Central memory CD8-positive, alpha-beta T cell (primary cell): Measurements from ENCODE around the gene NAB1.
A peak's percentile ranks its signal among the peaks of the same experiment; 100 is the strongest.

ENCODE experiments used
- ATAC-seq: fragments of 150-1000 bp; cut with Tn5 transposase; replicated peaks from 2 replicates; pipeline ENCODE4 v1.10.0; 2022; ENCODE audit warnings: mild to moderate bottlenecking, moderate FRiP score, moderate number of reproducible peaks; ENCODE audit not compliant: poor library complexity, severe bottlenecking; ENCODE audit errors: extremely low read depth
- DNase-seq, 2 donors: peaks; one replicate each; pipeline ENCODE4 v3.0.0; 2021; ENCODE audit warnings: low spot score in 2 of 2
- H3K27ac Mint-ChIP-seq: one replicate; pipeline ENCODE4 v1.8.0; 2022; ENCODE audit warnings: low read depth, mild to moderate bottlenecking, moderate library complexity, mixed read lengths
- H3K27me3 Mint-ChIP-seq: one replicate; pipeline ENCODE4 v1.8.0; 2022; ENCODE audit warnings: mixed read lengths
- H3K36me3 Mint-ChIP-seq: one replicate; pipeline ENCODE4 v1.8.0; 2022; ENCODE audit warnings: mild to moderate bottlenecking, moderate library complexity, mixed read lengths; ENCODE audit not compliant: insufficient read depth
- H3K4me1 Mint-ChIP-seq: one replicate; pipeline ENCODE4 v1.8.0; 2022; ENCODE audit warnings: mixed read lengths
- H3K4me3 Mint-ChIP-seq: one replicate; pipeline ENCODE4 v1.8.0; 2022; ENCODE audit warnings: mild to moderate bottlenecking, moderate library complexity, mixed read lengths
- H3K9me3 Mint-ChIP-seq: one replicate; pipeline ENCODE4 v1.8.0; 2022; ENCODE audit warnings: mixed read lengths

NAB1 gene

GRCh38 chr2:190646780-190647522, 1.9 kb upstream of the NAB1 start:
- Mint-ChIP-seq H3K27me3 (no peaks in the 10 kb centered on the region), H3K4me1 (peaks cover 23% of the 10 kb centered on the region), H3K9me3 (no peaks in the 10 kb centered on the region), H3K4me3 (peak overlapping the region; percentile 14), H3K36me3 (peaks cover 13% of the 10 kb centered on the region), H3K27ac (no peak overlapping the region)
- DNase-seq (no peak), ATAC-seq (no peak)

- H3K4me1 Mint-ChIP-seq = peaks cover 23% of the 10 kb centered on the region
- H3K36me3 Mint-ChIP-seq = peaks cover 13% of the 10 kb centered on the region
- DNase-seq (peak; percentile 70 to 81), ATAC-seq (peak; percentile 78)
- H3K9me3 Mint-ChIP-seq = no peaks in the 10 kb centered on the region
- H3K27me3 Mint-ChIP-seq = no peaks in the 10 kb centered on the region
- H3K27ac Mint-ChIP-seq = peak overlapping the region; percentile 92
- peak overlapping the region; percentile 84 for H3K4me3 Mint-ChIP-seq
These were observed 421 bp upstream of the NAB1 start for GRCh38 chr2:190648289-190649034.

- peaks cover 23% of the 10 kb centered on the region for H3K4me1 Mint-ChIP-seq
These were observed 1.0 kb downstream of the NAB1 start for GRCh38 chr2:190649798-190650390.

DNA sequence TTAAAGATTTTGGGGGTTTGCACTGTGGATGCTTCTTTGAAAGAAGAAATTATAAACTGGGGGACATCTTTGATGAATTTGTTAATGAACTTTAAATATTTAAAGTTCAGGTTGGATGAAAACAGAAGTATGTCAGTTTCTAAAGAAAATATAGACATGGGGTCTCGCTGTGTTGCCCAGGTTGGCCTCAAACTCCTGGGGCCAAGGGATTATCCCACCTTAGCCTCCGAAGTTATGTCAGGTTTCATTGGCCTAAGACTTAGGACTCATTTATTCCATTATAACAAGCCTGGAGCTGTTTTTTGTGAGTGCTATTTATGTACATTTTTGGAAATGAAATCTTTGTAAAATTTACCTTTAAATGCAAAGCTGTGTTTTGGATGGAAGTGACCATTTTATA, 2.5 kb downstream of the NAB1 start:
- no peak overlapping the region for H3K4me3 Mint-ChIP-seq
- DNase-seq (no peak), ATAC-seq (no peak)
- H3K4me1 Mint-ChIP-seq = peaks cover 21% of the 10 kb centered on the region
- H3K9me3 Mint-ChIP-seq = no peaks in the 10 kb centered on the region
- no peak overlapping the region for H3K27ac Mint-ChIP-seq
- no peaks in the 10 kb centered on the region for H3K27me3 Mint-ChIP-seq
- H3K36me3 Mint-ChIP-seq = peaks cover 13% of the 10 kb centered on the region

More at GRCh38 chr2:190649798-190650390, 1.0 kb downstream of the NAB1 start:
- peak overlapping the region; percentile 92 for H3K27ac Mint-ChIP-seq
- H3K4me3 Mint-ChIP-seq = peak overlapping the region; percentile 84
- no peaks in the 10 kb centered on the region for H3K9me3 Mint-ChIP-seq
- no peaks in the 10 kb centered on the region for H3K27me3 Mint-ChIP-seq
- no peak for ATAC-seq
- peaks cover 13% of the 10 kb centered on the region for H3K36me3 Mint-ChIP-seq
- DNase-seq = no peak

- Mint-ChIP-seq H3K27ac (no peak overlapping the region), H3K9me3 (no peaks in the 10 kb centered on the region), H3K27me3 (no peaks in the 10 kb centered on the region), H3K36me3 (peaks cover 13% of the 10 kb centered on the region), H3K4me3 (no peak overlapping the region), H3K4me1 (peaks cover 30% of the 10 kb centered on the region)
- DNase-seq (no peak), ATAC-seq (no peak)
These were observed 4.3 kb downstream of the NAB1 start for GRCh38 chr2:190653231-190653630.

DNA sequence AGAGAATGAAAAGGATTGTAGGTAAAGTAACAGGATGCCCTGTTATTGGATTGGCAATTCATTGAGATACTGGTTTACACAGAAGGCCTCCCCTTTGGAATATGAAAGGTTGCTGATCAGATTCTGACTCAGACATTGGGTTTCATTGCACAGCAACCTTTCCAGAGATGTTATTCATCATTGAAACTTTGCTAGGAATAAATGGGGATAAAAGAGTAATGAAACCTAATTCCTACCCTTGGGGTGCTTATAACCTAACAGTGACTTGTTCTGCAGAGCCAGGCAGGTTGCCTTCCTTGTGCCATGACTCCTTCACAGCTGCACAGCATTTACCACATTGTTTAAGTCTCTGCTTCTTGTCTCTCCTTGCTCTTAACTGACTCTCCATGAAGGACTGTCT, 5.0 kb downstream of the NAB1 start:
- no peak for ATAC-seq

DNA sequence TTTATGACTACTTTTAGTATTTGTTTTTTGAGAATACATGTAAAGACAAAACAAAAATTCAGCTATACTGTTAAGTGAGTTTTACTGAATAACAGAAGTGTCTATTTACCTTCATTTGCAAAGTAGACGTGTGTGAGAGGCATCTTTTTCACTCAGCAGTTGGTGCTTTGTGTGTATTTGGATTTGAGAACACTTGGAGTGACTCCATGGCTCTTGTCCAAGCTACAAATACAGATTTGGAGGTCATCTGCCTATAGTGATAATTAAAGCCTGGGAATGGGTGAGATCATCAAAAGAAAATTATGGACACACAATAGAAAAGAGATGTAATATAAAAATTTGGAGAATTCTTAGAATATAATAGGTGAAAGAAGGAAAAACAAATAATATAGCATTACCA, 6.2 kb downstream of the NAB1 start:
- Mint-ChIP-seq H3K27me3 (no peaks in the 10 kb centered on the region), H3K27ac (no peak overlapping the region), H3K36me3 (peaks cover under 1% of the 10 kb centered on the region), H3K4me3 (no peak overlapping the region), H3K4me1 (peaks cover 40% of the 10 kb centered on the region), H3K9me3 (no peaks in the 10 kb centered on the region)
- DNase-seq = no peak
- no peak for ATAC-seq

More for the DNA sequence above, 5.0 kb downstream of the NAB1 start:
- Mint-ChIP-seq H3K27me3 (no peaks in the 10 kb centered on the region), H3K27ac (no peak overlapping the region), H3K36me3 (peaks cover 10% of the 10 kb centered on the region), H3K9me3 (no peaks in the 10 kb centered on the region), H3K4me3 (no peak overlapping the region), H3K4me1 (peaks cover 37% of the 10 kb centered on the region)
- no peak for DNase-seq

DNA sequence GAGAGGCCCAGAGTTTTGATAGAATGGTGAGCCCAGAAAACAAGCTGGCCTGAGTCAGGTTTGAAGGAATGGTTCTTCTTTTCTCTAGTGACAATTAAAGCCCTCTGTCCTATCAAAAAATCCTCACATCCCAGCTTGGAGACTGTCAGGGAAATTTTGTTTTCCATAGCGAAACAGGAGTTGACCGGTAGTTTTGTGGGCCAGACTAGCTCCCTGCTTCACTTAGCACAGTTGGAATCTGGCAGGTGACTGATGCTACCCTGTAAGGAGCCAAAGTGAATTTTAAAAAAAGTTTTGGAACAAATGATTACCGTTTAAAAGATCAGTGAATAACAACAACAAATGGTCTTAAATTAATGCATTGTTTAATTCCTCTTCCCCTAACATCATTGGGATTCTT, 6.7 kb downstream of the NAB1 start:
- no peak overlapping the region for H3K27ac Mint-ChIP-seq
- no peaks in the 10 kb centered on the region for H3K27me3 Mint-ChIP-seq
- DNase-seq = no peak
- H3K9me3 Mint-ChIP-seq = no peaks in the 10 kb centered on the region
- H3K4me1 Mint-ChIP-seq = peaks cover 36% of the 10 kb centered on the region
- no peak overlapping the region for H3K4me3 Mint-ChIP-seq
- H3K36me3 Mint-ChIP-seq = no peaks in the 10 kb centered on the region
- ATAC-seq = no peak

DNA sequence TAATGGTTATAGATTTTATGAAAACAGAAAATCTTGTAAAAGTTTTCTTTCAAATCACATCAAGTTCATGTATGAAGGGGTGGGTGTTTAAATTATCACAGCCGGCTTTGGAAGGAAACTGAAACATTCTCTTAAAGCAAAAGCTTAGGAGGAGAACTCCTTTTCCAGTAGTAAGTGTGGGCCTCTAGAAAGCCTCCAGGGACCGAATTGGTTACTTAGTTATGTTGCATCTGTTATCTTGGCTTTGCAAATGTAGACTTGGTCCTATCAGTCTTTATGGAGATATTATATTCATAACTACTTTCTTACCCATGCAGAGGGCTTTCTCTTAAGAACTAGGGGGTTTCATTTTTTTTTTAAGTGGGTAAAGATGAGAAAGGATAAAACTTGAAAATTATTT, 7.4 kb downstream of the NAB1 start:
- no peak for DNase-seq
- ATAC-seq = no peak
- H3K27ac Mint-ChIP-seq = no peak overlapping the region
- no peak overlapping the region for H3K4me3 Mint-ChIP-seq
- H3K9me3 Mint-ChIP-seq = no peaks in the 10 kb centered on the region
- H3K27me3 Mint-ChIP-seq = no peaks in the 10 kb centered on the region
- H3K36me3 Mint-ChIP-seq = peaks cover 1% of the 10 kb centered on the region
- H3K4me1 Mint-ChIP-seq = peaks cover 35% of the 10 kb centered on the region

GRCh38 chr2:190657474-190658255, 8.8 kb downstream of the NAB1 start:
- H3K9me3 Mint-ChIP-seq = no peaks in the 10 kb centered on the region
- no peak overlapping the region for H3K4me3 Mint-ChIP-seq
- H3K36me3 Mint-ChIP-seq = peaks cover 1% of the 10 kb centered on the region
- ATAC-seq (no peak), DNase-seq (no peak)
- H3K4me1 Mint-ChIP-seq = peaks cover 41% of the 10 kb centered on the region
- no peaks in the 10 kb centered on the region for H3K27me3 Mint-ChIP-seq
- no peak overlapping the region for H3K27ac Mint-ChIP-seq

- H3K27me3 Mint-ChIP-seq = no peaks in the 10 kb centered on the region
- DNase-seq (no peak), ATAC-seq (peak; percentile 26)
- no peak overlapping the region for H3K27ac Mint-ChIP-seq
- H3K4me1 Mint-ChIP-seq = peaks cover 52% of the 10 kb centered on the region
- H3K36me3 Mint-ChIP-seq = peaks cover 1% of the 10 kb centered on the region
- H3K4me3 Mint-ChIP-seq = peak overlapping the region; percentile 64
- no peaks in the 10 kb centered on the region for H3K9me3 Mint-ChIP-seq
These were observed 10.7 kb downstream of the NAB1 start for GRCh38 chr2:190659553-190659952.

DNA sequence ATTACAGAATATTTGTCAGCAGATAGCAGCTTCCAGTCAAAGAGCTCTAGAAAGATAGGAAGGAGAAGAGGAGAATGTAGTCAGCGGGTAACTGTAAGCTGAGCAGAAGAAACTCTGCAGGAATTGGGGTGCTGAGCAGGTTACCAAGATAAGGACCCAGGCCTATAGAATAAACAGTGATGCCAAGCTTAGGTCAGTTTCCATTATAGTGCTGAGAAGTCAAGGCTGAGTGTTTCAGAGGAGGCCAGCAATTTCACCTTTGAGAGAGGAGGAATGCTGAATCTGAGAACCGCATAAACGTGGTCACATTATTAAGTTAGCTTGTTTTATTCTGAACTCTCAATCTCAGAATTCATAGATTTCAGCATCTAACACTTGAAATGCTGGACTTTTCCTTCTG, 13.9 kb downstream of the NAB1 start:
- peaks cover 49% of the 10 kb centered on the region for H3K4me1 Mint-ChIP-seq
- no peaks in the 10 kb centered on the region for H3K9me3 Mint-ChIP-seq
- peak overlapping the region; percentile 15 for H3K27ac Mint-ChIP-seq
- H3K27me3 Mint-ChIP-seq = no peaks in the 10 kb centered on the region
- H3K4me3 Mint-ChIP-seq = no peak overlapping the region
- peaks cover 1% of the 10 kb centered on the region for H3K36me3 Mint-ChIP-seq
- DNase-seq (no peak), ATAC-seq (no peak)
